Naive B cell (primary cell): Measurements from ENCODE around the gene ZNRF1. TPM values are rescaled to one million over a fixed set of nuclear protein-coding genes. Genes with fewer than 3 reads are reported as not detected.
A peak's percentile ranks its signal among the peaks of the same experiment; 100 is the strongest.

ENCODE experiments used
- ATAC-seq, 2 donors: fragments of 150-1000 bp; cut with Tn5 transposase; 2 replicates each; pipeline ENCODE4 v1.10.0; 2021; ENCODE audit warnings: low read depth in 2 of 2, mild to moderate bottlenecking in 2 of 2, moderate library complexity in 2 of 2
- DNase-seq: peaks from one replicate; pipeline ENCODE4 v3.0.0; 2022
- H3K27ac Mint-ChIP-seq, 6 donors: one replicate each; pipeline ENCODE4 v1.8.0; 2020 to 2022; ENCODE audit warnings: mild to moderate bottlenecking in 6 of 6, mixed read lengths in 6 of 6, moderate library complexity in 5 of 6, inconsistent platforms in 2 of 6
- H3K27me3 Mint-ChIP-seq, 3 donors: one replicate each; pipeline ENCODE4 v1.8.0; 2021 to 2022; ENCODE audit warnings: mixed read lengths in 3 of 3, mild to moderate bottlenecking in 1 of 3
- H3K36me3 Mint-ChIP-seq, 2 donors: one replicate each; pipeline ENCODE4 v1.8.0; 2020 to 2022; ENCODE audit warnings: mixed read lengths in 2 of 2, inconsistent platforms in 1 of 2, mild to moderate bottlenecking in 1 of 2
- H3K4me1 Mint-ChIP-seq, 3 donors: one replicate each; pipeline ENCODE4 v1.8.0; 2020 to 2022; ENCODE audit warnings: mixed read lengths in 3 of 3, inconsistent platforms in 1 of 3, mild to moderate bottlenecking in 1 of 3, moderate library complexity in 1 of 3
- H3K4me3 Mint-ChIP-seq, 8 donors: one replicate each; pipeline ENCODE4 v1.8.0; 2020 to 2022; ENCODE audit warnings: mild to moderate bottlenecking in 8 of 8, mixed read lengths in 8 of 8, moderate library complexity in 8 of 8, inconsistent platforms in 2 of 8
- H3K9me3 Mint-ChIP-seq, 7 donors: one replicate each; pipeline ENCODE4 v1.8.0; 2020 to 2022; ENCODE audit warnings: mixed read lengths in 7 of 7, mild to moderate bottlenecking in 5 of 7, inconsistent platforms in 2 of 7, moderate library complexity in 1 of 7
- polyA plus RNA-seq, 6 donors: library from polyadenylated mRNA; unstranded; fragments of 300-500 nt; fragmentation: Illumina TruSeq; gene quantifications; one replicate each; pipeline ENCODE4 v1.2.3, GENCODE V29; 2021; ENCODE audit warnings: low read depth in 6 of 6

Gene ZNRF1
- polyA plus RNA-seq, 6 donors from 2014 or later = 1.1 TPM; not detected in 5

- Mint-ChIP-seq H3K27me3 (peaks cover 11 to 24% (median 22%) of the 10 kb centered on the region in 3 donors), H3K4me3 (no peak overlapping the region), H3K4me1 (no peaks in the 10 kb centered on the region), H3K9me3 (peaks cover 0 to under 1% (median 0%) of the 10 kb centered on the region in 7 donors), H3K27ac (no peak overlapping the region), H3K36me3 (no peaks in the 10 kb centered on the region)
- ATAC-seq (no peak), DNase-seq (no peak)
Observed at GRCh38 chr16:74990832-74991231, 8.0 kb upstream of the ZNRF1 start.

GRCh38 chr16:74991268-74991592 is 7.6 kb upstream of the ZNRF1 start:
- no peak overlapping the region for H3K4me3 Mint-ChIP-seq
- peaks cover 0 to 5% (median 0%) of the 10 kb centered on the region in 7 donors for H3K9me3 Mint-ChIP-seq
- no peak overlapping the region for H3K27ac Mint-ChIP-seq
- ATAC-seq (no peak), DNase-seq (no peak)
- peaks cover 11 to 28% (median 26%) of the 10 kb centered on the region in 3 donors for H3K27me3 Mint-ChIP-seq
- H3K4me1 Mint-ChIP-seq = no peaks in the 10 kb centered on the region
- no peaks in the 10 kb centered on the region for H3K36me3 Mint-ChIP-seq

- Mint-ChIP-seq H3K4me3 (peak overlapping the region in 1 of 8 donors; percentile 42), H3K27me3 (peaks cover 11 to 32% (median 30%) of the 10 kb centered on the region in 3 donors), H3K9me3 (peaks cover 0 to 7% (median 0%) of the 10 kb centered on the region in 7 donors), H3K27ac (no peak overlapping the region), H3K36me3 (no peaks in the 10 kb centered on the region), H3K4me1 (no peaks in the 10 kb centered on the region)
- ATAC-seq (no peak), DNase-seq (no peak)
Observed at GRCh38 chr16:74991593-74992403, 7.0 kb upstream of the ZNRF1 start.

GRCh38 chr16:74995986-74996385 is 2.8 kb upstream of the ZNRF1 start:
- no peaks in the 10 kb centered on the region for H3K36me3 Mint-ChIP-seq
- H3K27me3 Mint-ChIP-seq = peaks cover 25 to 47% (median 37%) of the 10 kb centered on the region in 3 donors
- H3K9me3 Mint-ChIP-seq = peaks cover 0 to 7% (median 0%) of the 10 kb centered on the region in 7 donors
- no peak overlapping the region for H3K27ac Mint-ChIP-seq
- no peak overlapping the region for H3K4me3 Mint-ChIP-seq
- peaks cover 11 to 19% (median 11%) of the 10 kb centered on the region in 3 donors for H3K4me1 Mint-ChIP-seq
- ATAC-seq (no peak), DNase-seq (no peak)

- Mint-ChIP-seq H3K4me3 (peak overlapping the region in 1 of 8 donors; percentile 13), H3K4me1 (peaks cover 11 to 19% (median 11%) of the 10 kb centered on the region in 3 donors), H3K36me3 (no peaks in the 10 kb centered on the region), H3K27ac (no peak overlapping the region), H3K9me3 (peaks cover 0 to 7% (median 0%) of the 10 kb centered on the region in 7 donors), H3K27me3 (peaks cover 33 to 49% (median 48%) of the 10 kb centered on the region in 3 donors)
- ATAC-seq = no peak
- DNase-seq = no peak
Observed at GRCh38 chr16:74997042-74997491, 1.8 kb upstream of the ZNRF1 start.

GRCh38 chr16:74999219-74999608 is 390 bp downstream of the ZNRF1 start:
- no peak for DNase-seq
- Mint-ChIP-seq H3K27ac (no peak overlapping the region), H3K27me3 (peaks cover 44 to 61% (median 60%) of the 10 kb centered on the region in 3 donors), H3K36me3 (no peaks in the 10 kb centered on the region), H3K9me3 (peaks cover 0 to 7% (median 2%) of the 10 kb centered on the region in 7 donors), H3K4me3 (peak overlapping the region in 7 of 8 donors; percentile 56 to 84 (median 81)), H3K4me1 (peaks cover 11 to 19% (median 11%) of the 10 kb centered on the region in 3 donors)
- peak; percentile 15 to 17 for ATAC-seq

- Mint-ChIP-seq H3K9me3 (peaks cover 0 to 7% (median 2%) of the 10 kb centered on the region in 7 donors), H3K27ac (peak overlapping the region in 3 of 6 donors; percentile 37 to 52 (median 49)), H3K36me3 (no peaks in the 10 kb centered on the region), H3K4me3 (peak overlapping the region; percentile 79 to 89 (median 86)), H3K27me3 (peaks cover 46 to 62% (median 59%) of the 10 kb centered on the region in 3 donors), H3K4me1 (peaks cover 11 to 19% (median 11%) of the 10 kb centered on the region in 3 donors)
- DNase-seq (peak; percentile 25), ATAC-seq (peak; percentile 50 to 51)
Observed at GRCh38 chr16:74999609-75000480, 1.0 kb downstream of the ZNRF1 start.

- H3K4me1 Mint-ChIP-seq = peaks cover 11 to 19% (median 11%) of the 10 kb centered on the region in 3 donors
- ATAC-seq (peak in 1 of 2 donors; percentile 17), DNase-seq (peak; percentile 14)
- H3K27me3 Mint-ChIP-seq = peaks cover 46 to 62% (median 58%) of the 10 kb centered on the region in 3 donors
- peak overlapping the region; percentile 79 to 89 (median 86) for H3K4me3 Mint-ChIP-seq
- H3K9me3 Mint-ChIP-seq = peaks cover 0 to 7% (median 2%) of the 10 kb centered on the region in 7 donors
- peak overlapping the region in 1 of 6 donors; percentile 37 for H3K27ac Mint-ChIP-seq
- H3K36me3 Mint-ChIP-seq = no peaks in the 10 kb centered on the region
Observed at GRCh38 chr16:75000481-75001081, 1.8 kb downstream of the ZNRF1 start.

GRCh38 chr16:75002474-75002873 is 3.6 kb downstream of the ZNRF1 start:
- Mint-ChIP-seq H3K36me3 (no peaks in the 10 kb centered on the region), H3K27ac (no peak overlapping the region), H3K4me3 (no peak overlapping the region), H3K4me1 (peaks cover 11 to 19% (median 11%) of the 10 kb centered on the region in 3 donors), H3K27me3 (peaks cover 43 to 53% (median 50%) of the 10 kb centered on the region in 3 donors), H3K9me3 (peaks cover 0 to 2% (median 0%) of the 10 kb centered on the region in 7 donors)
- DNase-seq (no peak), ATAC-seq (no peak)

- no peak for DNase-seq
- H3K4me1 Mint-ChIP-seq = peaks cover 11% of the 10 kb centered on the region in 3 donors
- H3K27me3 Mint-ChIP-seq = peaks cover 43 to 53% (median 46%) of the 10 kb centered on the region in 3 donors
- no peak for ATAC-seq
- H3K36me3 Mint-ChIP-seq = no peaks in the 10 kb centered on the region
- no peak overlapping the region for H3K4me3 Mint-ChIP-seq
- peaks cover 0 to 2% (median 0%) of the 10 kb centered on the region in 7 donors for H3K9me3 Mint-ChIP-seq
- H3K27ac Mint-ChIP-seq = no peak overlapping the region
Observed at GRCh38 chr16:75003931-75004330, 5.1 kb downstream of the ZNRF1 start.

- peaks cover 11% of the 10 kb centered on the region in 3 donors for H3K4me1 Mint-ChIP-seq
- no peak overlapping the region for H3K27ac Mint-ChIP-seq
- ATAC-seq (no peak), DNase-seq (no peak)
- H3K27me3 Mint-ChIP-seq = peaks cover 43 to 53% (median 49%) of the 10 kb centered on the region in 3 donors
- peaks cover 0 to 2% (median 0%) of the 10 kb centered on the region in 7 donors for H3K9me3 Mint-ChIP-seq
- H3K4me3 Mint-ChIP-seq = no peak overlapping the region
- H3K36me3 Mint-ChIP-seq = no peaks in the 10 kb centered on the region
Observed at GRCh38 chr16:75004460-75004859, 5.6 kb downstream of the ZNRF1 start.

- H3K27me3 Mint-ChIP-seq = peaks cover 33 to 44% (median 43%) of the 10 kb centered on the region in 3 donors
- H3K27ac Mint-ChIP-seq = no peak overlapping the region
- peaks cover 0 to 2% (median 0%) of the 10 kb centered on the region in 7 donors for H3K9me3 Mint-ChIP-seq
- DNase-seq = no peak
- ATAC-seq = no peak
- H3K4me1 Mint-ChIP-seq = peaks cover 1 to 3% (median 2%) of the 10 kb centered on the region in 3 donors
- H3K4me3 Mint-ChIP-seq = no peak overlapping the region
- H3K36me3 Mint-ChIP-seq = no peaks in the 10 kb centered on the region
Observed at GRCh38 chr16:75005697-75006096, 6.9 kb downstream of the ZNRF1 start.

- H3K27ac Mint-ChIP-seq = no peak overlapping the region
- peaks cover 0 to 2% (median under 1%) of the 10 kb centered on the region in 3 donors for H3K4me1 Mint-ChIP-seq
- no peaks in the 10 kb centered on the region for H3K36me3 Mint-ChIP-seq
- no peak for ATAC-seq
- no peak for DNase-seq
- H3K9me3 Mint-ChIP-seq = peaks cover 0 to 2% (median 0%) of the 10 kb centered on the region in 7 donors
- H3K4me3 Mint-ChIP-seq = peak overlapping the region in 1 of 8 donors; percentile 43
- peaks cover 16 to 26% (median 26%) of the 10 kb centered on the region in 3 donors for H3K27me3 Mint-ChIP-seq
Observed at GRCh38 chr16:75007443-75007842, 8.6 kb downstream of the ZNRF1 start.
